GM23338 (cell line): ENCODE data around the gene AOC3.

Source experiments
- CREB1 ChIP-seq: fragments of 250-450 bp; sonication (Bioruptor Pico); IDR thresholded peaks from 2 replicates; pipeline ENCODE4 v1.5.0; 2020; ENCODE audit warnings: low read depth, mild to moderate bottlenecking, moderate library complexity
- EZH2 ChIP-seq: fragments of 200-600 bp; sonication (generic); IDR thresholded peaks from one replicate; pipeline ENCODE4 v1.8.0; 2017; ENCODE audit warnings: antibody characterized with exemption, mild to moderate bottlenecking, low read depth; ENCODE audit not compliant: unreplicated experiment
- EZH2phosphoT487 ChIP-seq: fragments of 200-600 bp; sonication (generic); IDR thresholded peaks from one replicate; pipeline ENCODE4 v1.8.1; 2018; ENCODE audit warnings: antibody characterized with exemption; ENCODE audit not compliant: unreplicated experiment
- NANOG ChIP-seq: IDR thresholded peaks from 2 replicates; pipeline ENCODE4 v1.6.1; 2016; ENCODE audit warnings: antibody characterized with exemption, borderline replicate concordance
- POLR2AphosphoS5 ChIP-seq: IDR thresholded peaks from 2 replicates; pipeline ENCODE4 v1.6.1; 2016; ENCODE audit warnings: antibody characterized with exemption, low read depth
- REST ChIP-seq: IDR thresholded peaks from one replicate; pipeline ENCODE4 v1.6.1; 2018; ENCODE audit warnings: antibody characterized with exemption; ENCODE audit not compliant: unreplicated experiment
- STAT1 ChIP-seq: IDR thresholded peaks from one replicate; pipeline ENCODE4 v1.6.1; 2016; ENCODE audit warnings: antibody characterized with exemption; ENCODE audit not compliant: unreplicated experiment
- ZNF114 ChIP-seq: fragments of 250-450 bp; sonication (Bioruptor Pico); IDR thresholded peaks from 2 replicates; pipeline ENCODE4 v1.5.0; 2020; ENCODE audit warnings: mild to moderate bottlenecking, moderate library complexity
- TF ChIP-seq, protein P1 (sequence below), 2 experiments: fragments of 200-600 bp in 1 of 2; sonication (generic) in 1 of 2; conservative IDR thresholded peaks; 2 replicates each; pipeline versions ENCODE4 v1.5.1 to v1.6.1; 2016 to 2017; ENCODE audit warnings: antibody characterized with exemption in 2 of 2, low read depth in 2 of 2, mild to moderate bottlenecking in 2 of 2, moderate library complexity in 1 of 2
- TF ChIP-seq, protein P2 (sequence below): fragments of 250-450 bp; sonication (Bioruptor Pico); IDR thresholded peaks from 2 replicates; pipeline ENCODE4 v1.5.0; 2020; ENCODE audit warnings: mild to moderate bottlenecking, moderate library complexity

- TF ChIP-seq, protein P1, sequence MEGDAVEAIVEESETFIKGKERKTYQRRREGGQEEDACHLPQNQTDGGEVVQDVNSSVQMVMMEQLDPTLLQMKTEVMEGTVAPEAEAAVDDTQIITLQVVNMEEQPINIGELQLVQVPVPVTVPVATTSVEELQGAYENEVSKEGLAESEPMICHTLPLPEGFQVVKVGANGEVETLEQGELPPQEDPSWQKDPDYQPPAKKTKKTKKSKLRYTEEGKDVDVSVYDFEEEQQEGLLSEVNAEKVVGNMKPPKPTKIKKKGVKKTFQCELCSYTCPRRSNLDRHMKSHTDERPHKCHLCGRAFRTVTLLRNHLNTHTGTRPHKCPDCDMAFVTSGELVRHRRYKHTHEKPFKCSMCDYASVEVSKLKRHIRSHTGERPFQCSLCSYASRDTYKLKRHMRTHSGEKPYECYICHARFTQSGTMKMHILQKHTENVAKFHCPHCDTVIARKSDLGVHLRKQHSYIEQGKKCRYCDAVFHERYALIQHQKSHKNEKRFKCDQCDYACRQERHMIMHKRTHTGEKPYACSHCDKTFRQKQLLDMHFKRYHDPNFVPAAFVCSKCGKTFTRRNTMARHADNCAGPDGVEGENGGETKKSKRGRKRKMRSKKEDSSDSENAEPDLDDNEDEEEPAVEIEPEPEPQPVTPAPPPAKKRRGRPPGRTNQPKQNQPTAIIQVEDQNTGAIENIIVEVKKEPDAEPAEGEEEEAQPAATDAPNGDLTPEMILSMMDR (conservative IDR thresholded peaks at IDR 0.05; ENCODE audit: low read depth in 2 of 2) = no peak
- TF ChIP-seq, protein P2, sequence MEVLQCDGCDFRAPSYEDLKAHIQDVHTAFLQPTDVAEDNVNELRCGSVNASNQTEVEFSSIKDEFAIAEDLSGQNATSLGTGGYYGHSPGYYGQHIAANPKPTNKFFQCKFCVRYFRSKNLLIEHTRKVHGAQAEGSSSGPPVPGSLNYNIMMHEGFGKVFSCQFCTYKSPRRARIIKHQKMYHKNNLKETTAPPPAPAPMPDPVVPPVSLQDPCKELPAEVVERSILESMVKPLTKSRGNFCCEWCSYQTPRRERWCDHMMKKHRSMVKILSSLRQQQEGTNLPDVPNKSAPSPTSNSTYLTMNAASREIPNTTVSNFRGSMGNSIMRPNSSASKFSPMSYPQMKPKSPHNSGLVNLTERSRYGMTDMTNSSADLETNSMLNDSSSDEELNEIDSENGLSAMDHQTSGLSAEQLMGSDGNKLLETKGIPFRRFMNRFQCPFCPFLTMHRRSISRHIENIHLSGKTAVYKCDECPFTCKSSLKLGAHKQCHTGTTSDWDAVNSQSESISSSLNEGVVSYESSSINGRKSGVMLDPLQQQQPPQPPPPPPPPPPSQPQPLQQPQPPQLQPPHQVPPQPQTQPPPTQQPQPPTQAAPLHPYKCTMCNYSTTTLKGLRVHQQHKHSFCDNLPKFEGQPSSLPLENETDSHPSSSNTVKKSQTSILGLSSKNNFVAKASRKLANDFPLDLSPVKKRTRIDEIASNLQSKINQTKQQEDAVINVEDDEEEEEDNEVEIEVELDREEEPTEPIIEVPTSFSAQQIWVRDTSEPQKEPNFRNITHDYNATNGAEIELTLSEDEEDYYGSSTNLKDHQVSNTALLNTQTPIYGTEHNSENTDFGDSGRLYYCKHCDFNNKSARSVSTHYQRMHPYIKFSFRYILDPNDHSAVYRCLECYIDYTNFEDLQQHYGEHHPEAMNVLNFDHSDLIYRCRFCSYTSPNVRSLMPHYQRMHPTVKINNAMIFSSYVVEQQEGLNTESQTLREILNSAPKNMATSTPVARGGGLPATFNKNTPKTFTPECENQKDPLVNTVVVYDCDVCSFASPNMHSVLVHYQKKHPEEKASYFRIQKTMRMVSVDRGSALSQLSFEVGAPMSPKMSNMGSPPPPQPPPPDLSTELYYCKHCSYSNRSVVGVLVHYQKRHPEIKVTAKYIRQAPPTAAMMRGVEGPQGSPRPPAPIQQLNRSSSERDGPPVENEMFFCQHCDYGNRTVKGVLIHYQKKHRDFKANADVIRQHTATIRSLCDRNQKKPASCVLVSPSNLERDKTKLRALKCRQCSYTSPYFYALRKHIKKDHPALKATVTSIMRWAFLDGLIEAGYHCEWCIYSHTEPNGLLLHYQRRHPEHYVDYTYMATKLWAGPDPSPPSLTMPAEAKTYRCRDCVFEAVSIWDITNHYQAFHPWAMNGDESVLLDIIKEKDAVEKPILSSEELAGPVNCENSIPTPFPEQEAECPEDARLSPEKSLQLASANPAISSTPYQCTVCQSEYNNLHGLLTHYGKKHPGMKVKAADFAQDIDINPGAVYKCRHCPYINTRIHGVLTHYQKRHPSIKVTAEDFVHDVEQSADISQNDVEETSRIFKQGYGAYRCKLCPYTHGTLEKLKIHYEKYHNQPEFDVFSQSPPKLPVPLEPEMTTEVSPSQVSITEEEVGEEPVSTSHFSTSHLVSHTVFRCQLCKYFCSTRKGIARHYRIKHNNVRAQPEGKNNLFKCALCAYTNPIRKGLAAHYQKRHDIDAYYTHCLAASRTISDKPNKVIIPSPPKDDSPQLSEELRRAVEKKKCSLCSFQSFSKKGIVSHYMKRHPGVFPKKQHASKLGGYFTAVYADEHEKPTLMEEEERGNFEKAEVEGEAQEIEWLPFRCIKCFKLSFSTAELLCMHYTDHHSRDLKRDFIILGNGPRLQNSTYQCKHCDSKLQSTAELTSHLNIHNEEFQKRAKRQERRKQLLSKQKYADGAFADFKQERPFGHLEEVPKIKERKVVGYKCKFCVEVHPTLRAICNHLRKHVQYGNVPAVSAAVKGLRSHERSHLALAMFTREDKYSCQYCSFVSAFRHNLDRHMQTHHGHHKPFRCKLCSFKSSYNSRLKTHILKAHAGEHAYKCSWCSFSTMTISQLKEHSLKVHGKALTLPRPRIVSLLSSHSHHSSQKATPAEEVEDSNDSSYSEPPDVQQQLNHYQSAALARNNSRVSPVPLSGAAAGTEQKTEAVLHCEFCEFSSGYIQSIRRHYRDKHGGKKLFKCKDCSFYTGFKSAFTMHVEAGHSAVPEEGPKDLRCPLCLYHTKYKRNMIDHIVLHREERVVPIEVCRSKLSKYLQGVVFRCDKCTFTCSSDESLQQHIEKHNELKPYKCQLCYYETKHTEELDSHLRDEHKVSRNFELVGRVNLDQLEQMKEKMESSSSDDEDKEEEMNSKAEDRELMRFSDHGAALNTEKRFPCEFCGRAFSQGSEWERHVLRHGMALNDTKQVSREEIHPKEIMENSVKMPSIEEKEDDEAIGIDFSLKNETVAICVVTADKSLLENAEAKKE (CRISPR knock-in tag) = no peak
- TF ChIP-seq POLR2AphosphoS5 = no peak
- no peak for TF ChIP-seq CREB1 (CRISPR knock-in tag)
- no peak for TF ChIP-seq REST
- no peak for TF ChIP-seq STAT1
- no peak for TF ChIP-seq NANOG
- TF ChIP-seq ZNF114 = no peak
- no peak for TF ChIP-seq EZH2phosphoT487
- TF ChIP-seq EZH2 = no peak
These were observed 42.4 kb downstream of the AOC3 start for GRCh38 chr17:42893359-42893758.
